ENCODE measurements around the gene RTBDN. TPM values are rescaled to one million over a fixed set of nuclear protein-coding genes. Genes with fewer than 3 reads are reported as not detected.
A peak's percentile ranks its signal among the peaks of the same experiment; 100 is the strongest.

The RTBDN gene
- total and polyA plus RNA-seq, 2 experiments from 2014 or later: 4.1 to 4.6 TPM

DNA sequence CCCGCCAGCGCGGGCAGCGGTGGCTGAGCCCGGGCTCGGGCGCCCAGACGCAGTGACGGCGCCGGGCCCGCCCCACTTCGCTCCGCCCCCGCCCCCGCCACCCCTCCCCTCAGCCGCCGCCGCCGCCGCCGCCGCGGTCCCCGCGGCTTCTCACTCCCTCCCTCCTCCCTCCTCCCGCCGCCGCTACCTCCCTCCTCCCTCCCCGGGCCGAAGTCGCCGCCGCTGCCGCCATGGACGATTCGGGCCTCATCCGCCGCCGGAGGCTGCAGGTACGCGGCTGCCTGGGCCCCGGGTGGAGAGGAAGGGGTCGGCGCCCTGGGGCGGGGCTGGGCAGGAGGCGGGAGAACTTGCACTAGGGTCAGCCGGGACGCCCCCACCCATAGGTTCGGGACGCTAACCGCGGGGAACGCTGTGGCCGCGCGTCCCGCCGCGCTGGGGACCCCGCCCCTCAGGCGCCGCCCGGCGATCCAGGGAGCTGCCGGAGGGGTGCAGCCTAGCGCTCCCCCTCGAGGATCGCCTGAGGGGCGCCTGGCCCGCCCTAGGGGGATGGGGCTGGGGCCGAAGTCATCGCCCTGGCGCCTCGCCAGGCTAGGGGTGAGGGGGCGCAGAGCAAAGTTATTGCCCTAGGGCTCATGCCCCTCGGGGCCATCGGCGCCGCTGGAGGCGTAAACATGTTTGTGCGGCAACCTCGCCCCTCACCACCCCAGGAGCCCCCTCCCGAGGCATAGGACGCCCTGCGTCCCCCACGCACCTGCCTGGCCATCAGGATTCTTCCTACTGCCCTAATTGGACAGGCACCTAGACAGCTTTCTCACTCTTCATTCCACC lies 427 bp downstream of the RTBDN start:
- ATAC-seq: peak; percentile 8
- peak overlapping the region; percentile 75 for H3K4me3 Mint-ChIP-seq
- H4K20me1 ChIP-seq (replicated peaks; ENCODE audit: insufficient read depth): peaks cover 11% of the 10 kb centered on the region; the same call in 1 of the 2 replicates
- H3K4me1 Mint-ChIP-seq: peaks cover 29% of the 10 kb centered on the region
- H3K27me3 Mint-ChIP-seq (ENCODE audit: insufficient read depth, low read depth, poor library complexity): peaks cover 32% of the 10 kb centered on the region
- H3K4me3 ChIP-seq: peak overlapping the region; percentile 77
- DNase-seq (ENCODE audit: low spot score): peak; percentile 74
- peaks cover 47% of the 10 kb centered on the region for H3F3A ChIP-seq (replicated peaks; ENCODE audit: low read depth)
- H3K36me3 ChIP-seq (ENCODE audit: insufficient read depth): no peaks in the 10 kb centered on the region
- peak; percentile 46; the same call in 1 of the 2 replicates for TF ChIP-seq POLR2AphosphoS5 (IDR thresholded peaks at IDR 0.05; ENCODE audit: low read depth)
- TF ChIP-seq, protein P1, sequence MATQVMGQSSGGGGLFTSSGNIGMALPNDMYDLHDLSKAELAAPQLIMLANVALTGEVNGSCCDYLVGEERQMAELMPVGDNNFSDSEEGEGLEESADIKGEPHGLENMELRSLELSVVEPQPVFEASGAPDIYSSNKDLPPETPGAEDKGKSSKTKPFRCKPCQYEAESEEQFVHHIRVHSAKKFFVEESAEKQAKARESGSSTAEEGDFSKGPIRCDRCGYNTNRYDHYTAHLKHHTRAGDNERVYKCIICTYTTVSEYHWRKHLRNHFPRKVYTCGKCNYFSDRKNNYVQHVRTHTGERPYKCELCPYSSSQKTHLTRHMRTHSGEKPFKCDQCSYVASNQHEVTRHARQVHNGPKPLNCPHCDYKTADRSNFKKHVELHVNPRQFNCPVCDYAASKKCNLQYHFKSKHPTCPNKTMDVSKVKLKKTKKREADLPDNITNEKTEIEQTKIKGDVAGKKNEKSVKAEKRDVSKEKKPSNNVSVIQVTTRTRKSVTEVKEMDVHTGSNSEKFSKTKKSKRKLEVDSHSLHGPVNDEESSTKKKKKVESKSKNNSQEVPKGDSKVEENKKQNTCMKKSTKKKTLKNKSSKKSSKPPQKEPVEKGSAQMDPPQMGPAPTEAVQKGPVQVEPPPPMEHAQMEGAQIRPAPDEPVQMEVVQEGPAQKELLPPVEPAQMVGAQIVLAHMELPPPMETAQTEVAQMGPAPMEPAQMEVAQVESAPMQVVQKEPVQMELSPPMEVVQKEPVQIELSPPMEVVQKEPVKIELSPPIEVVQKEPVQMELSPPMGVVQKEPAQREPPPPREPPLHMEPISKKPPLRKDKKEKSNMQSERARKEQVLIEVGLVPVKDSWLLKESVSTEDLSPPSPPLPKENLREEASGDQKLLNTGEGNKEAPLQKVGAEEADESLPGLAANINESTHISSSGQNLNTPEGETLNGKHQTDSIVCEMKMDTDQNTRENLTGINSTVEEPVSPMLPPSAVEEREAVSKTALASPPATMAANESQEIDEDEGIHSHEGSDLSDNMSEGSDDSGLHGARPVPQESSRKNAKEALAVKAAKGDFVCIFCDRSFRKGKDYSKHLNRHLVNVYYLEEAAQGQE (IDR thresholded peaks at IDR 0.05; ENCODE audit: unreplicated experiment): no peak
- no peak for TF ChIP-seq ZNF114 (CRISPR knock-in tag; IDR thresholded peaks at IDR 0.05)
- no peaks in the 10 kb centered on the region; the same call in 2 of the 3 replicates for H3K36me3 Mint-ChIP-seq (ENCODE audit: low read depth)
- H3K79me2 ChIP-seq (replicated peaks; ENCODE audit: insufficient read depth): no peaks in the 10 kb centered on the region; the same call in 1 of the 2 replicates
- no peaks in the 10 kb centered on the region for H3K9me2 ChIP-seq (ENCODE audit: insufficient read depth)
- peaks cover 27% of the 10 kb centered on the region for H3K4me1 ChIP-seq (ENCODE audit: insufficient read depth)
- no peak overlapping the region for H3K27ac ChIP-seq (ENCODE audit: low read depth)
- H3K27ac Mint-ChIP-seq: no peak overlapping the region
- peak overlapping the region; percentile 90 for H3K4me2 ChIP-seq
- peaks cover 14% of the 10 kb centered on the region for H3K27me3 ChIP-seq (ENCODE audit: insufficient read depth)
- H3K9me3 Mint-ChIP-seq: no peaks in the 10 kb centered on the region
- peak overlapping the region; percentile 83; the same call in 1 of the 2 replicates for H2AFZ ChIP-seq

DNA sequence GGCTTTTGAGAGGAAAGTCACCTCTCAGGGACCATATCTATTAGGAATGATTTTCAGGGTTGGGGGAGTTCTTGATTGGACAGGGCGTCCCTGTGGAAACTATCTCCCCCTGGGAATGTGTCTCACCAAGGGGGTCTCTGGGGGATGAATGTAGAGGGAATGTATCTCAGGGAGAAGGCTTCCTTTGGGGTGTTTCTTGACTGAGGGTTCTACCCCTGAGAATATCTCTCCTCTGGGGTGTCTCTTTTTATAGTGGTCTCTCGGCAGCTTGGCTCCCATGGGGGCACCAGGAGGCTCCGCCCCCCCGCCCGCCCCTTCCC lies 1.0 kb downstream of the RTBDN start:
- Histone ChIP-seq H3K79me2 (replicated peaks; ENCODE audit: insufficient read depth) (no peaks in the 10 kb centered on the region), H3K4me2 (peak overlapping the region; percentile 77), H3K36me3 (ENCODE audit: insufficient read depth) (no peaks in the 10 kb centered on the region), H3K4me1 (ENCODE audit: insufficient read depth) (peaks cover 30% of the 10 kb centered on the region), H3K9me2 (ENCODE audit: insufficient read depth) (no peaks in the 10 kb centered on the region), H4K20me1 (replicated peaks; ENCODE audit: insufficient read depth) (peaks cover 11% of the 10 kb centered on the region; the same call in 1 of the 2 replicates), H3K27me3 (ENCODE audit: insufficient read depth) (peaks cover 14% of the 10 kb centered on the region), H3K4me3 (peak overlapping the region; percentile 41), H3K27ac (ENCODE audit: low read depth) (0 out of 2 replicates have a peak overlapping the region, but pooled peaks have one; percentile 50), H3F3A (replicated peaks; ENCODE audit: low read depth) (peaks cover 50% of the 10 kb centered on the region), H2AFZ (no peak overlapping the region)
- Mint-ChIP-seq H3K27me3 (ENCODE audit: insufficient read depth, low read depth, poor library complexity) (peaks cover 32% of the 10 kb centered on the region), H3K4me3 (peak overlapping the region; percentile 51), H3K36me3 (ENCODE audit: low read depth) (no peaks in the 10 kb centered on the region; the same call in 2 of the 3 replicates), H3K9me3 (no peaks in the 10 kb centered on the region), H3K27ac (no peak overlapping the region), H3K4me1 (peaks cover 32% of the 10 kb centered on the region)
- TF ChIP-seq ZNF114 (CRISPR knock-in tag; IDR thresholded peaks at IDR 0.05) (no peak), EZH2phosphoT487 (IDR thresholded peaks at IDR 0.05; ENCODE audit: unreplicated experiment) (no peak), ZNF331 (CRISPR knock-in tag; IDR thresholded peaks at IDR 0.05; ENCODE audit: low read depth) (no peak), STAT1 (IDR thresholded peaks at IDR 0.05; ENCODE audit: unreplicated experiment) (no peak), JUNB (IDR thresholded peaks at IDR 0.05; ENCODE audit: unreplicated experiment) (no peak), CREB1 (CRISPR knock-in tag; IDR thresholded peaks at IDR 0.05; ENCODE audit: low read depth) (no peak)
- TF ChIP-seq, protein P2, sequence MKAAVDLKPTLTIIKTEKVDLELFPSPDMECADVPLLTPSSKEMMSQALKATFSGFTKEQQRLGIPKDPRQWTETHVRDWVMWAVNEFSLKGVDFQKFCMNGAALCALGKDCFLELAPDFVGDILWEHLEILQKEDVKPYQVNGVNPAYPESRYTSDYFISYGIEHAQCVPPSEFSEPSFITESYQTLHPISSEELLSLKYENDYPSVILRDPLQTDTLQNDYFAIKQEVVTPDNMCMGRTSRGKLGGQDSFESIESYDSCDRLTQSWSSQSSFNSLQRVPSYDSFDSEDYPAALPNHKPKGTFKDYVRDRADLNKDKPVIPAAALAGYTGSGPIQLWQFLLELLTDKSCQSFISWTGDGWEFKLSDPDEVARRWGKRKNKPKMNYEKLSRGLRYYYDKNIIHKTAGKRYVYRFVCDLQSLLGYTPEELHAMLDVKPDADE (IDR thresholded peaks at IDR 0.05): no peak
- ATAC-seq: no peak
- peak; percentile 32 for DNase-seq (ENCODE audit: low spot score)

Data from GM23338 (cell line).